GOT3 (cell line): ENCODE results near the gene TMEM8B.
A peak's percentile ranks its signal among the peaks of the same experiment; 100 is the strongest.

Source experiments
- DNase-seq: peaks from one replicate; lab custom pipeline; 2025; ENCODE audit warnings: mixed read lengths; lab: John Stamatoyannopoulos, UW

TMEM8B gene

GRCh38 chr9:35812025-35812602 lies 16.9 kb upstream of the TMEM8B start, which contains the start of gene SPAG8:
SPAG8 (minus strand) TSS chr9:35812262; CDS start chr9:35812147, 115 bp downstream.
- peak; percentile 53 for DNase-seq

- no peak for DNase-seq
These were observed 15.5 kb upstream of the TMEM8B start for GRCh38 chr9:35813434-35814105.

- no peak for DNase-seq
These were observed 14.8 kb upstream of the TMEM8B start for GRCh38 chr9:35814106-35814840.

GRCh38 chr9:35814841-35815543 lies 14.0 kb upstream of the TMEM8B start, which contains the start of gene HINT2:
HINT2 (minus strand) TSS chr9:35815042; CDS start chr9:35814979, 63 bp downstream.
- DNase-seq = peak; percentile 69

GRCh38 chr9:35816708-35817107 lies 12.3 kb upstream of the TMEM8B start:
- DNase-seq = no peak

- no peak for DNase-seq
These were observed 10.7 kb upstream of the TMEM8B start for GRCh38 chr9:35818341-35818740.

- no peak for DNase-seq
These were observed 9.0 kb upstream of the TMEM8B start for GRCh38 chr9:35820076-35820475.

- no peak for DNase-seq
These were observed 6.1 kb upstream of the TMEM8B start for GRCh38 chr9:35822926-35823325.

- no peak for DNase-seq
These were observed 2.8 kb upstream of the TMEM8B start for GRCh38 chr9:35826071-35826701.

GRCh38 chr9:35827486-35827885 lies 1.5 kb upstream of the TMEM8B start:
- no peak for DNase-seq

GRCh38 chr9:35828716-35829083 lies 328 bp upstream of the TMEM8B start, which contains the start of gene FAM221B:
FAM221B (minus strand) TSS chr9:35828732; CDS start chr9:35826161, 2,571 bp downstream.
- no peak for DNase-seq

- DNase-seq = no peak
These were observed 702 bp downstream of the TMEM8B start for GRCh38 chr9:35829764-35830096.

GRCh38 chr9:35831040-35831439 lies 2.0 kb downstream of the TMEM8B start:
- no peak for DNase-seq

- DNase-seq = no peak
These were observed 3.8 kb downstream of the TMEM8B start for GRCh38 chr9:35832814-35833213.

GRCh38 chr9:35834260-35835215 lies 5.5 kb downstream of the TMEM8B start:
- DNase-seq = no peak

- DNase-seq = no peak
These were observed 6.2 kb downstream of the TMEM8B start for GRCh38 chr9:35835216-35835632.

GRCh38 chr9:35835766-35836165 lies 6.7 kb downstream of the TMEM8B start:
- no peak for DNase-seq

GRCh38 chr9:35836595-35836994 lies 7.6 kb downstream of the TMEM8B start:
- DNase-seq = no peak

GRCh38 chr9:35839926-35840325 lies 10.9 kb downstream of the TMEM8B start:
- no peak for DNase-seq

GRCh38 chr9:35840881-35841644 lies 12.0 kb downstream of the TMEM8B start:
- DNase-seq = no peak
